ENCODE data around the gene WFIKKN1. TPM values are rescaled to one million over a fixed set of nuclear protein-coding genes. Genes with fewer than 3 reads are reported as not detected.

Gene WFIKKN1
- total RNA-seq, 1 experiment from 2014 or later = 0.04 TPM

GRCh38 chr16:660459-661183 is 29.8 kb downstream of the WFIKKN1 start:
- H3K4me1 ChIP-seq = no peaks in the 10 kb centered on the region
- H3K27ac ChIP-seq = no peak overlapping the region
- H3K36me3 ChIP-seq = no peaks in the 10 kb centered on the region; the same call in 1 of the 2 replicates
- no peaks in the 10 kb centered on the region for H3K9me3 ChIP-seq (replicated peaks)
- H3K4me3 ChIP-seq = peak overlapping the region; percentile 26; the same call in 1 of the 2 replicates
- no peaks in the 10 kb centered on the region for H3K27me3 ChIP-seq
- DNase-seq = peak; percentile 59 to 66

GRCh38 chr16:661184-661821 is 30.5 kb downstream of the WFIKKN1 start:
- H3K27me3 ChIP-seq = no peaks in the 10 kb centered on the region
- H3K27ac ChIP-seq = no peak overlapping the region
- H3K9me3 ChIP-seq (replicated peaks) = no peaks in the 10 kb centered on the region
- H3K4me1 ChIP-seq = no peaks in the 10 kb centered on the region
- DNase-seq = no peak
- no peaks in the 10 kb centered on the region; the same call in 1 of the 2 replicates for H3K36me3 ChIP-seq
- H3K4me3 ChIP-seq = no peak overlapping the region

- Histone ChIP-seq H3K4me1 (no peaks in the 10 kb centered on the region), H3K4me3 (no peak overlapping the region), H3K27ac (no peak overlapping the region), H3K9me3 (replicated peaks) (no peaks in the 10 kb centered on the region), H3K27me3 (no peaks in the 10 kb centered on the region), H3K36me3 (no peaks in the 10 kb centered on the region; the same call in 1 of the 2 replicates)
- no peak for DNase-seq
Measured at GRCh38 chr16:662095-662494, 31.3 kb downstream of the WFIKKN1 start.

GRCh38 chr16:662597-662996 is 31.8 kb downstream of the WFIKKN1 start:
- Histone ChIP-seq H3K4me3 (no peak overlapping the region), H3K27ac (no peak overlapping the region), H3K36me3 (no peaks in the 10 kb centered on the region; the same call in 1 of the 2 replicates), H3K9me3 (replicated peaks) (no peaks in the 10 kb centered on the region), H3K4me1 (no peaks in the 10 kb centered on the region), H3K27me3 (no peaks in the 10 kb centered on the region)
- DNase-seq = no peak

GRCh38 chr16:666572-666971 is 35.8 kb downstream of the WFIKKN1 start:
- H3K4me1 ChIP-seq = peaks cover 5% of the 10 kb centered on the region; the same call in 1 of the 2 replicates

DNA sequence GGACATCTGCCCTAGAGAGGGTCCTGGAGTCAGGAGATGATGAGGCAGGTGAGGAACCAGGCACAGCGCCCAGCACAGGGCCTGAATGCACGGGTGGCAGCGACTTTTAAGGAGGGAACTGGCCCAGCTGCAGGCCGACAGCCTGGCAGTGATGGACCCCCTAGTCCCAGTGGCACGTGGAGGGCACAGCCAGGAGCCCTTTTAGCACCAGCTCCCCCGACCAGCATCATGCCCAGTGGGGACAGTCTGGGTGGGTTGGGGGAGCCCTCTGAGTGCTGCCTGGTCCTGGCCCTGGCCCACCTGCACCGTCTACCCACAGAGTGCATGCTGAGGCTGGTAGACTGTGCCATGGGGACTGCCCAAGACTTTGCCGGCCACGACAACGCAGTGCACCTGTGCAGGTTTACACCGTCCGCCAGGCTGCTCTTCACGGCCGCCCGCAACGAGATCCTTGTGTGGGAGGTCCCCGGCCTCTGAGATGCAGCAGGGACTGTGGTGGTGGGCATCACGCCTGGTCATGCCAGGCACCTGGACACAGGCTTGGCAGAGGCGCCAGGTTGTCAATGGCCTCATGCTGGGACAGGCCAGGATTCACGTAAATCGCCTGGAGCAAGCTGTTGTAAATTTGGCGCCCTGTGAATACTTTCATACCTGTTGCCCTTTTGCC is 36.5 kb downstream of the WFIKKN1 start:
- no peak overlapping the region for H3K27ac ChIP-seq
- DNase-seq = no peak
- peaks cover 19% of the 10 kb centered on the region for H3K36me3 ChIP-seq
- H3K4me3 ChIP-seq = peak overlapping the region; percentile 88
- H3K9me3 ChIP-seq (replicated peaks) = no peaks in the 10 kb centered on the region
- H3K27me3 ChIP-seq = no peaks in the 10 kb centered on the region
- peaks cover 5% of the 10 kb centered on the region; the same call in 1 of the 2 replicates for H3K4me1 ChIP-seq

More at GRCh38 chr16:666572-666971, 35.8 kb downstream of the WFIKKN1 start:
- H3K9me3 ChIP-seq (replicated peaks) = no peaks in the 10 kb centered on the region
- H3K4me3 ChIP-seq = no peak overlapping the region
- no peak for DNase-seq
- H3K27ac ChIP-seq = no peak overlapping the region
- no peaks in the 10 kb centered on the region for H3K27me3 ChIP-seq
- H3K36me3 ChIP-seq = peaks cover 14% of the 10 kb centered on the region

- H3K9me3 ChIP-seq (replicated peaks) = no peaks in the 10 kb centered on the region
- peak within 1 kb of the TSS; percentile 39; the same call in 1 of the 2 replicates for H3K27ac ChIP-seq
- DNase-seq = peak; percentile 89 to 92
- peak within 1 kb of the TSS; percentile 88 for H3K4me3 ChIP-seq
- H3K4me1 ChIP-seq = peaks cover 5% of the 10 kb centered on the region; the same call in 1 of the 2 replicates
- H3K27me3 ChIP-seq = no peaks in the 10 kb centered on the region
- peaks cover 26% of the 10 kb centered on the region for H3K36me3 ChIP-seq
Measured at GRCh38 chr16:667780-668518, 37.2 kb downstream of the WFIKKN1 start, which contains the start of gene RHOT2. Gene RHOT2 (plus strand): TSS chr16:668132. CDS start chr16:668200, 68 bp downstream.

GRCh38 chr16:668519-669171 is 37.9 kb downstream of the WFIKKN1 start:
- peak overlapping the region; percentile 39; the same call in 1 of the 2 replicates for H3K27ac ChIP-seq
- peaks cover 5% of the 10 kb centered on the region; the same call in 1 of the 2 replicates for H3K4me1 ChIP-seq
- peaks cover 33% of the 10 kb centered on the region for H3K36me3 ChIP-seq
- H3K27me3 ChIP-seq = no peaks in the 10 kb centered on the region
- H3K4me3 ChIP-seq = peak overlapping the region; percentile 88
- H3K9me3 ChIP-seq (replicated peaks) = no peaks in the 10 kb centered on the region
- no peak for DNase-seq

DNA sequence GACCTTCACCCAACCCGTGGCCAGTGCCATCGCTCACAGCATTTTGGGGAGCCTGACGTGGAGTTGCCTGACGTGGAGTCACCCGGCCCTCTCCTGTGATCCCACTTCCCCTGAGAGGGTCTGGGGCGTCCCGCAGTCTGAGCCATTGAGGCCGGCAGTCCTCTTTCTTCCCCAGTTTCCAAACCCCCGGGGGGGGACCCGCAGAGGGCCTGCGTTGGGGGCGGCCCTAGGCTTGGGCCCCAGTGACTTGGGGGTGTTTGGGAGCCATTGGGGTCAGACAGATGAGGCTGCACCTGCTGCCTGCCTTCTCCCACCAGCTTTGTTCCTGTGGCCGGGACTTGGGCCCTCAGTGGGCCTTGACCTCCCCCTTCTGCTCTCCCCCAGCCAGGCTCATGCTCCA is 38.9 kb downstream of the WFIKKN1 start:
- no peaks in the 10 kb centered on the region for H3K9me3 ChIP-seq (replicated peaks)
- DNase-seq = no peak

DNA sequence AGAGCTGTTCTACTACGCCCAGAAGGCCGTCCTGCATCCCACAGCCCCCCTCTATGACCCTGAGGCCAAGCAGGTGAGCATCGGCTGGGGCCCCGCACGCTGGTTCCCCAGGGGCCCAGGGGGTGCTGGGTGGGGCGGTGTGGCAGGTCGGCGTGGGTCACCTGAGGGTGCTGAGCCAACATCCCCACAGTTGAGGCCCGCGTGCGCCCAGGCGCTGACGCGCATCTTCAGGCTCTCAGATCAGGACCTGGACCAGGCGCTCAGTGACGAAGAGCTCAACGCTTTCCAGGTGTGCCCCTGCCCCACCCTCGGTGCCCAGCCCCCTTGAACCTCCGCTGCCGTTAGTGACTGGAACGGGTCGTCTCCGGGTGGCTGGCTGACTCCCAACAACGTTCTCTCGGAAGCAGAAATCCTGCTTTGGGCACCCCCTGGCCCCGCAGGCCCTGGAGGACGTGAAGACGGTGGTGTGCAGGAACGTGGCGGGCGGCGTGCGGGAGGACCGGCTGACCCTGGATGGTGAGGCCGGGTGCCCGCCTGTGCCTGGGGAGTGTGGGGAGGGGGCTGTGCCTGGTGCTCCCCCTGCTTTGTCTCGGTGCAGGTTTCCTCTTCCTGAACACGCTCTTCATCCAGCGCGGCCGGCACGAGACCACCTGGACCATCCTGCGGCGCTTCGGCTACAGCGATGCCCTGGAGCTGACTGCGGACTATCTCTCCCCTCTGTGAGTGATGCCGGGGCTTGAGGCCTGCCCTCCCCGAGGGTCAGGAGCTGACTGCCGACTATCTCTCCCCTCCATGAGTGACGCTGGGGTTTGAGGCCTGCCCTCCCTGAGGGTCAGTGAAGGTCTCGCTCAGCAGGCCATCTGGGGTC is 39.9 kb downstream of the WFIKKN1 start:
- peaks cover 41% of the 10 kb centered on the region for H3K36me3 ChIP-seq
- H3K9me3 ChIP-seq (replicated peaks) = no peaks in the 10 kb centered on the region
- H3K27me3 ChIP-seq = no peaks in the 10 kb centered on the region
- H3K27ac ChIP-seq = no peak overlapping the region
- DNase-seq = no peak
- no peak overlapping the region for H3K4me3 ChIP-seq
- H3K4me1 ChIP-seq = peaks cover 5% of the 10 kb centered on the region; the same call in 1 of the 2 replicates

More for the DNA sequence above, 38.9 kb downstream of the WFIKKN1 start:
- no peak overlapping the region for H3K4me3 ChIP-seq
- H3K27me3 ChIP-seq = no peaks in the 10 kb centered on the region
- no peak overlapping the region for H3K27ac ChIP-seq
- peaks cover 5% of the 10 kb centered on the region; the same call in 1 of the 2 replicates for H3K4me1 ChIP-seq
- H3K36me3 ChIP-seq = peaks cover 41% of the 10 kb centered on the region

- H3K27ac ChIP-seq = no peak overlapping the region
- no peak overlapping the region for H3K4me3 ChIP-seq
- no peaks in the 10 kb centered on the region for H3K9me3 ChIP-seq (replicated peaks)
- DNase-seq = no peak
- H3K27me3 ChIP-seq = no peaks in the 10 kb centered on the region
- peaks cover 5% of the 10 kb centered on the region; the same call in 1 of the 2 replicates for H3K4me1 ChIP-seq
- peaks cover 41% of the 10 kb centered on the region for H3K36me3 ChIP-seq
Measured at GRCh38 chr16:671353-672131, 40.8 kb downstream of the WFIKKN1 start.

- Histone ChIP-seq H3K36me3 (peaks cover 41% of the 10 kb centered on the region), H3K27ac (no peak overlapping the region), H3K4me3 (no peak overlapping the region), H3K4me1 (peaks cover 5% of the 10 kb centered on the region; the same call in 1 of the 2 replicates), H3K9me3 (replicated peaks) (no peaks in the 10 kb centered on the region), H3K27me3 (no peaks in the 10 kb centered on the region)
- DNase-seq = no peak
Measured at GRCh38 chr16:672371-672770, 41.6 kb downstream of the WFIKKN1 start.

Data from SJCRH30 (cell line).